ENCODE results near the gene CACNA2D2.

Gene CACNA2D2

GRCh38 chr3:50336452-50337174 lies 166.8 kb downstream of the CACNA2D2 start:
- Histone ChIP-seq H3K36me3 (ENCODE audit: control insufficient read depth in 2 of 2, insufficient read depth in 1 of 2, low read length in 2 of 2) (peaks cover 3 to 35% of the 10 kb centered on the region in 2 experiments; a peak in 2 of 3 replicates), H3K4me1 (ENCODE audit: control insufficient read depth, insufficient read depth, low read length) (no peaks in the 10 kb centered on the region; the same call in 1 of the 2 replicates), H3K27ac (ENCODE audit: extremely low read depth, low read depth, low read length) (peak overlapping the region; percentile 88), H3K4me3 (ENCODE audit: low read depth, low read length) (peak overlapping the region; percentile 96), H3K9me3 (ENCODE audit: control insufficient read depth, insufficient read depth, low read depth, low read length) (no peaks in the 10 kb centered on the region)
- CTCF ChIA-PET = interaction anchor here (0.7 to 2.6 kb wide), 9 partner anchors 8 to 206 kb away, joined by 3 to 13 read pairs (median 4); partner anchors contain the start of gene TUSC2
- POLR2A ChIA-PET = interaction anchor here (0.6 to 2.7 kb wide), 26 partner anchors 8 to 1060 kb away, joined by 3 to 63 read pairs (median 6); partner anchors contain the start of genes CYB561D2, GNAI2, HEMK1 and HYAL2
- TF ChIP-seq ZBTB26 (tag by site-specific recombination; optimal IDR thresholded peaks at IDR 0.05) (no peak), ZNF394 (tag by site-specific recombination; IDR thresholded peaks at IDR 0.05; ENCODE audit: borderline replicate concordance) (no peak), REPIN1 (tag by site-specific recombination; IDR thresholded peaks at IDR 0.05; ENCODE audit: low read depth) (0 out of 2 replicates have a peak, but pooled peaks have one; percentile 40), ZNF433 (tag by site-specific recombination; IDR thresholded peaks at IDR 0.05; ENCODE audit: low read depth) (no peak), ZNF530 (tag by site-specific recombination; IDR thresholded peaks at IDR 0.05; ENCODE audit: low read depth) (no peak), ZNF76 (tag by site-specific recombination; IDR thresholded peaks at IDR 0.05; ENCODE audit: borderline replicate concordance, low read depth) (0 out of 2 replicates have a peak, but pooled peaks have one; percentile 13), ZSCAN16 (tag by site-specific recombination; IDR thresholded peaks at IDR 0.05) (0 out of 2 replicates have a peak, but pooled peaks have one; percentile 26), ZNF707 (tag by site-specific recombination; IDR thresholded peaks at IDR 0.05) (no peak), ZBTB11 (tag by site-specific recombination; conservative IDR thresholded peaks at IDR 0.05; ENCODE audit: low read depth) (0 out of 2 replicates have a peak, but pooled peaks have one; percentile 17), GLI2 (tag by site-specific recombination; IDR thresholded peaks at IDR 0.05; ENCODE audit: borderline replicate concordance, low read depth) (no peak), ZBTB10 (tag by site-specific recombination; IDR thresholded peaks at IDR 0.05) (no peak), HIC1 (tag by site-specific recombination; IDR thresholded peaks at IDR 0.05) (no peak), ZNF521 (tag by site-specific recombination; IDR thresholded peaks at IDR 0.05) (no peak), MYNN (tag by site-specific recombination; IDR thresholded peaks at IDR 0.05; ENCODE audit: borderline replicate concordance) (no peak), ZNF692 (tag by site-specific recombination; IDR thresholded peaks at IDR 0.05) (no peak), BCL6B (tag by site-specific recombination; IDR thresholded peaks at IDR 0.05) (no peak), ZNF18 (tag by site-specific recombination; IDR thresholded peaks at IDR 0.05) (no peak), ZNF341 (tag by site-specific recombination; IDR thresholded peaks at IDR 0.05; ENCODE audit: low read depth) (no peak), ZNF776 (tag by site-specific recombination; IDR thresholded peaks at IDR 0.05; ENCODE audit: borderline replicate concordance) (no peak), EGR2 (tag by site-specific recombination; IDR thresholded peaks at IDR 0.05; ENCODE audit: low read depth) (no peak), ZNF335 (tag by site-specific recombination; conservative IDR thresholded peaks at IDR 0.05) (peak; percentile 35)

All from HEK293 (cell line).